H9 (cell line): Measurements from ENCODE around the gene AQP10. TPM values are rescaled to one million over a fixed set of nuclear protein-coding genes. Genes with fewer than 3 reads are reported as not detected.

Experiments used
- DNase-seq: peaks from one replicate; pipeline ENCODE4 v3.0.0-alpha.2; 2017
- H2AFZ ChIP-seq: one replicate; pipeline ENCODE4 v1.6.1; 2013; ENCODE audit warnings: mild to moderate bottlenecking, low read length, control low read depth, moderate library complexity
- H2AK5ac ChIP-seq: 2 replicates; pipeline ENCODE4 v1.6.1; 2013; ENCODE audit warnings: low read length, control low read depth, mixed read lengths; ENCODE audit not compliant: insufficient read length
- H2BK120ac ChIP-seq: one replicate; pipeline ENCODE4 v1.6.1; 2013; ENCODE audit warnings: low read depth, mild to moderate bottlenecking, low read length, control low read depth, inconsistent platforms; ENCODE audit not compliant: poor library complexity, severe bottlenecking
- H2BK12ac ChIP-seq: 2 replicates; pipeline ENCODE4 v1.6.1; 2013; ENCODE audit warnings: low read length, control low read depth, mixed read lengths, low read depth; ENCODE audit not compliant: insufficient read length
- H2BK15ac ChIP-seq: 2 replicates; pipeline ENCODE4 v1.6.1; 2013; ENCODE audit warnings: low read depth, low read length, control low read depth
- H2BK20ac ChIP-seq: one replicate; pipeline ENCODE4 v1.6.1; 2013; ENCODE audit warnings: low read depth, mild to moderate bottlenecking, low read length, control low read depth, inconsistent platforms; ENCODE audit not compliant: poor library complexity, severe bottlenecking
- H2BK5ac ChIP-seq: 2 replicates; pipeline ENCODE4 v1.6.1; 2013; ENCODE audit warnings: low read length, control low read depth, mixed read lengths; ENCODE audit not compliant: insufficient read length
- H3K14ac ChIP-seq: 2 replicates; pipeline ENCODE4 v1.6.1; 2013; ENCODE audit warnings: low read length, control low read depth; ENCODE audit not compliant: insufficient read depth
- H3K18ac ChIP-seq: 2 replicates; pipeline ENCODE4 v1.6.1; 2013; ENCODE audit warnings: low read depth, mild to moderate bottlenecking, mixed read lengths, low read length, control low read depth; ENCODE audit not compliant: insufficient read length
- H3K23ac ChIP-seq: 2 replicates; pipeline ENCODE4 v1.6.1; 2013; ENCODE audit warnings: low read length, control low read depth, mixed read lengths, low read depth; ENCODE audit not compliant: insufficient read length
- H3K23me2 ChIP-seq: 2 replicates; pipeline ENCODE4 v1.6.1; 2013; ENCODE audit warnings: low read depth, mild to moderate bottlenecking, mixed read lengths, low read length, control low read depth; ENCODE audit not compliant: insufficient read length, poor library complexity, severe bottlenecking
- H3K27ac ChIP-seq: 2 replicates; pipeline ENCODE4 v1.5.1; 2013; ENCODE audit warnings: low read length, control low read depth, mixed read lengths, low read depth; ENCODE audit not compliant: insufficient read length
- H3K27me3 ChIP-seq: 2 replicates; pipeline ENCODE4 v1.6.1; 2013; ENCODE audit warnings: low read length, control low read depth, inconsistent platforms; ENCODE audit not compliant: insufficient read depth
- H3K4ac ChIP-seq: 2 replicates; pipeline ENCODE4 v1.6.1; 2013; ENCODE audit warnings: low read depth, mild to moderate bottlenecking, control low read depth, inconsistent platforms, low read length, moderate library complexity
- H3K4me1 ChIP-seq: 2 replicates; pipeline ENCODE4 v1.6.1; 2013; ENCODE audit warnings: low read length, control low read depth, inconsistent platforms; ENCODE audit not compliant: insufficient read depth
- H3K4me2 ChIP-seq: 2 replicates; pipeline ENCODE4 v1.6.1; 2013; ENCODE audit warnings: low read length, control low read depth, mixed read lengths; ENCODE audit not compliant: insufficient read length, insufficient read depth
- H3K56ac ChIP-seq: 2 replicates; pipeline ENCODE4 v1.6.1; 2013; ENCODE audit warnings: low read depth, mild to moderate bottlenecking, mixed read lengths, low read length, control low read depth; ENCODE audit not compliant: insufficient read length
- H3K79me1 ChIP-seq: 2 replicates; pipeline ENCODE4 v1.6.1; 2013; ENCODE audit warnings: low read depth, mild to moderate bottlenecking, moderate library complexity, low read length, control low read depth, inconsistent platforms; ENCODE audit not compliant: insufficient read depth, poor library complexity, severe bottlenecking
- H3K79me2 ChIP-seq: 2 replicates; pipeline ENCODE4 v1.6.1; 2013; ENCODE audit warnings: low read length, control low read depth, inconsistent platforms; ENCODE audit not compliant: insufficient read depth
- H3K9ac ChIP-seq: 2 replicates; pipeline ENCODE4 v1.6.1; 2013; ENCODE audit warnings: low read length, control low read depth, mixed read lengths; ENCODE audit not compliant: insufficient read length; ENCODE audit errors: extremely low read depth
- H3K9me3 ChIP-seq: one replicate; pipeline ENCODE4 v1.6.1; 2013; ENCODE audit warnings: low read depth, low read length, inconsistent platforms; ENCODE audit not compliant: control insufficient read depth
- H3T11ph ChIP-seq: one replicate; pipeline ENCODE4 v1.6.1; 2013; ENCODE audit warnings: mild to moderate bottlenecking, low read length, control low read depth, inconsistent platforms
- H4K20me1 ChIP-seq: one replicate; pipeline ENCODE4 v1.6.1; 2013; ENCODE audit not compliant: control insufficient read depth, insufficient read length, insufficient read depth
- H4K5ac ChIP-seq: 2 replicates; pipeline ENCODE4 v1.6.1; 2013; ENCODE audit warnings: low read depth, mild to moderate bottlenecking, mixed read lengths, low read length, control low read depth; ENCODE audit not compliant: insufficient read length
- H4K8ac ChIP-seq: replicated peaks from 2 replicates; pipeline ENCODE4 v1.6.1; 2013; ENCODE audit warnings: low read length, control low read depth, mixed read lengths, low read depth; ENCODE audit not compliant: insufficient read length
- H4K91ac ChIP-seq: 2 replicates; pipeline ENCODE4 v1.6.1; 2013; ENCODE audit warnings: low read depth, mild to moderate bottlenecking, moderate library complexity, mixed read lengths, low read length, control low read depth; ENCODE audit not compliant: insufficient read length
- H3K27ac Mint-ChIP-seq, 3 experiments: 2 replicates in 2 of 3; 3 replicates in 1 of 3; pipeline ENCODE4 v1.8.0; 2020 to 2021; ENCODE audit warnings: mixed read lengths in 3 of 3, mild to moderate bottlenecking in 1 of 3, moderate library complexity in 1 of 3
- H3K27me3 Mint-ChIP-seq: 2 replicates; pipeline ENCODE4 v1.8.0; 2021; ENCODE audit warnings: low read depth, mild to moderate bottlenecking, moderate library complexity, mixed read lengths
- H3K36me3 Mint-ChIP-seq, 3 experiments: 2 replicates in 2 of 3; 3 replicates in 1 of 3; pipeline ENCODE4 v1.8.0; 2020 to 2021; ENCODE audit warnings: low read depth in 3 of 3, mixed read lengths in 3 of 3; ENCODE audit not compliant: insufficient read depth in 1 of 3
- H3K4me1 Mint-ChIP-seq, 2 experiments: 2 replicates each; pipeline ENCODE4 v1.8.0; 2020; ENCODE audit warnings: mixed read lengths in 2 of 2
- H3K4me3 Mint-ChIP-seq, 2 experiments: 2 replicates in 1 of 2; 3 replicates in 1 of 2; pipeline ENCODE4 v1.8.0; 2020 to 2021; ENCODE audit warnings: mild to moderate bottlenecking in 2 of 2, mixed read lengths in 2 of 2, moderate library complexity in 1 of 2
- H3K9me3 Mint-ChIP-seq, 2 experiments: 2 replicates in 1 of 2; 3 replicates in 1 of 2; pipeline ENCODE4 v1.8.0; 2020; ENCODE audit warnings: mild to moderate bottlenecking in 2 of 2, mixed read lengths in 2 of 2, moderate library complexity in 1 of 2
- WGBS: extraction: QIAGEN DNeasy Blood & Tissue Kit; methylation state at CpG from one replicate; pipeline ENCODE4 v1.1.7; 2013; ENCODE audit warnings: missing lambda C conversion rate, low lambda C conversion rate, mixed read lengths; ENCODE audit not compliant: insufficient read length; ENCODE audit errors: extremely low coverage; 5-methylcytosine and 5-hydroxymethylcytosine counted together
- total RNA-seq: library from RNA; stranded (reverse); gene quantifications from 2 replicates; pipeline ENCODE4 v1.2.1, GENCODE V29; 2021
- TF ChIP-seq, protein P1 (sequence below): fragments of 200-600 bp; sonication (generic); conservative IDR thresholded peaks from 3 replicates; pipeline ENCODE4 v1.8.0; 2021; ENCODE audit warnings: antibody characterized with exemption, mild to moderate bottlenecking

The AQP10 gene
- total RNA-seq, 1 experiment from 2014 or later = not detected

- H3K27ac ChIP-seq = no peak overlapping the region
Measured at GRCh38 chr1:154329152-154329521, 8.2 kb downstream of the AQP10 start.

More at GRCh38 chr1:154329152-154329521, 8.2 kb downstream of the AQP10 start:
- H3K9me3 ChIP-seq = no peaks in the 10 kb centered on the region
- Mint-ChIP-seq H3K4me1 (peaks cover 31 to 39% of the 10 kb centered on the region in 2 experiments), H3K27me3 (peaks cover 2% of the 10 kb centered on the region), H3K9me3 (no peaks in the 10 kb centered on the region), H3K4me3 (peak overlapping the region; percentile 71 to 81), H3K36me3 (peaks cover 20 to 44% (median 35%) of the 10 kb centered on the region in 3 experiments), H3K27ac (peak overlapping the region in 2 of 3 experiments; percentile 75 to 93; a peak in 2 of 7 replicates)
- peaks cover 12% of the 10 kb centered on the region; the same call in 1 of the 2 replicates for H3K4me1 ChIP-seq
- H2BK120ac ChIP-seq = no peak overlapping the region
- no peaks in the 10 kb centered on the region for H4K20me1 ChIP-seq
- H3T11ph ChIP-seq = no peak overlapping the region
- H2BK12ac ChIP-seq = no peak overlapping the region
- H3K4ac ChIP-seq = no peak overlapping the region
- H3K14ac ChIP-seq = no peak overlapping the region; the same call in 1 of the 2 replicates
- peaks cover 2% of the 10 kb centered on the region; the same call in 1 of the 2 replicates for H3K79me2 ChIP-seq
- H3K23ac ChIP-seq = no peak overlapping the region
- DNase-seq = peak; percentile 73
- TF ChIP-seq, protein P1, sequence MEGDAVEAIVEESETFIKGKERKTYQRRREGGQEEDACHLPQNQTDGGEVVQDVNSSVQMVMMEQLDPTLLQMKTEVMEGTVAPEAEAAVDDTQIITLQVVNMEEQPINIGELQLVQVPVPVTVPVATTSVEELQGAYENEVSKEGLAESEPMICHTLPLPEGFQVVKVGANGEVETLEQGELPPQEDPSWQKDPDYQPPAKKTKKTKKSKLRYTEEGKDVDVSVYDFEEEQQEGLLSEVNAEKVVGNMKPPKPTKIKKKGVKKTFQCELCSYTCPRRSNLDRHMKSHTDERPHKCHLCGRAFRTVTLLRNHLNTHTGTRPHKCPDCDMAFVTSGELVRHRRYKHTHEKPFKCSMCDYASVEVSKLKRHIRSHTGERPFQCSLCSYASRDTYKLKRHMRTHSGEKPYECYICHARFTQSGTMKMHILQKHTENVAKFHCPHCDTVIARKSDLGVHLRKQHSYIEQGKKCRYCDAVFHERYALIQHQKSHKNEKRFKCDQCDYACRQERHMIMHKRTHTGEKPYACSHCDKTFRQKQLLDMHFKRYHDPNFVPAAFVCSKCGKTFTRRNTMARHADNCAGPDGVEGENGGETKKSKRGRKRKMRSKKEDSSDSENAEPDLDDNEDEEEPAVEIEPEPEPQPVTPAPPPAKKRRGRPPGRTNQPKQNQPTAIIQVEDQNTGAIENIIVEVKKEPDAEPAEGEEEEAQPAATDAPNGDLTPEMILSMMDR = peak; percentile 67
- H2BK20ac ChIP-seq = no peak overlapping the region
- no CpG with 5 or more reads among the region's 6 CpGs for WGBS
- no peak overlapping the region for H2BK15ac ChIP-seq
- no peak overlapping the region for H4K91ac ChIP-seq
- H3K79me1 ChIP-seq = no peaks in the 10 kb centered on the region
- peaks cover 16% of the 10 kb centered on the region for H3K23me2 ChIP-seq
- peak overlapping the region; percentile 88 for H3K4me2 ChIP-seq
- no peak overlapping the region for H3K18ac ChIP-seq
- H3K56ac ChIP-seq = no peak overlapping the region
- H3K27me3 ChIP-seq = no peaks in the 10 kb centered on the region
- no peak overlapping the region for H2AFZ ChIP-seq
- H2BK5ac ChIP-seq = no peak overlapping the region
- H4K8ac ChIP-seq = no peak overlapping the region
- no peak overlapping the region for H4K5ac ChIP-seq
- H2AK5ac ChIP-seq = no peak overlapping the region
- no peak overlapping the region for H3K9ac ChIP-seq
